Astrocyte (in vitro differentiated cells and primary cell): ENCODE data around the gene DHRS13.

Experiments
- CTCF ChIP-seq: IDR thresholded peaks from 2 replicates; pipeline ENCODE4 v1.5.1; 2011; ENCODE audit warnings: low read depth, mild to moderate bottlenecking, inconsistent platforms, low read length, moderate library complexity; ENCODE audit not compliant: insufficient read depth
- EZH2 ChIP-seq: IDR thresholded peaks from 2 replicates; pipeline ENCODE4 v1.6.1; 2012; ENCODE audit warnings: mild to moderate bottlenecking, low read length, inconsistent platforms; ENCODE audit not compliant: insufficient read depth

- TF ChIP-seq CTCF (no peak), EZH2 (no peak)
Measured at GRCh38 chr17:28950752-28951427, 48.0 kb upstream of the DHRS13 start.
